Measurements from ENCODE around the gene SLC35C1.

DNA sequence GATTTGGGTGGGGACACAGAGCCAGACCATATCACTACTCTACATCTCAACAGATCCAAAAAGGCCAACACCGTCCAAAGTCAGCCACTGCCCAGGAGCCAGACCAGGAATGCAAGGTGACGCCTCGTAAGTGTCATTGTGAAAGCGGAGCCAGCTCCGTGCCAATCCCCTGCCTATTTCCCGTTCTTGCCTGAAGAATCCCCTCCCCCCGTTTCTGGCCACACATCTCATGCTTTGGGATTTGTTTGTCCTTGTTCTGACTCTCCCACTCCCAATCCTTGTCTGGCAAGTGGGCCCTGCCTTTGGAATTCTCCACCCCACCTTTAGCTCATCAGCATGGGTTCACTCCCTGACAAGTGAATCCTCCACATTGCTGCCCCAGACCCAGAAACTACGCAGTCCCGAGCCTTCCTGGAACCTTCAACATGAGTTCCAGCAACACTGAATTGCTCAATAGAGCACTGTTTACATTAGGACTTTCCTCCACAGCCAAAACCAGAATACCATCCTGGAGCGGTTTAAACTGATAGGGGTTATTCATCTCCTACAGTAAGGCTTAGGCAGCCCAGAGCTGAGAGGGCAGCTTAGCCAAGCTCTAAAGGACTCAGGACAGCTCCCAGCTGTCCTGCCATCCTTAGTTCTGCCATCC lies 6.0 kb upstream of the SLC35C1 start:
- no peak for TF ChIP-seq CTCF (IDR thresholded peaks at IDR 0.05)
- no peak for TF ChIP-seq POLR2AphosphoS5 (IDR thresholded peaks at IDR 0.05)
- TF ChIP-seq EP300 (IDR thresholded peaks at IDR 0.05; ENCODE audit: low read depth) = no peak
